OCI-LY1 (cell line): ENCODE results near the gene PCSK6.

ENCODE experiments used
- H2AFZ ChIP-seq: fragments of 200-600 bp; sonication (generic), shearing (Covaris generic); 2 replicates; pipeline ENCODE4 v1.6.0; 2014; ENCODE audit warnings: antibody characterized with exemption, mild to moderate bottlenecking, low read length
- H3F3A ChIP-seq: fragments of 200-600 bp; sonication (generic), shearing (Covaris generic); 2 replicates; pipeline ENCODE4 v1.6.0; 2014; ENCODE audit warnings: mild to moderate bottlenecking, antibody characterized with exemption, low read length, moderate library complexity; ENCODE audit not compliant: insufficient read depth
- H3K27ac ChIP-seq: fragments of 200-600 bp; sonication (generic); 2 replicates; pipeline ENCODE4 v1.5.1; 2014; ENCODE audit warnings: low read length, mixed run types, mild to moderate bottlenecking, low read depth; ENCODE audit not compliant: poor library complexity, severe bottlenecking
- H3K27me3 ChIP-seq: fragments of 200-600 bp; sonication (generic); 2 replicates; pipeline ENCODE4 v1.6.0; 2014; ENCODE audit warnings: antibody characterized with exemption, mild to moderate bottlenecking, low read length, moderate library complexity; ENCODE audit not compliant: insufficient read depth
- H3K36me3 ChIP-seq: fragments of 200-600 bp; sonication (generic); 2 replicates; pipeline ENCODE4 v1.6.1; 2014; ENCODE audit warnings: mild to moderate bottlenecking, antibody characterized with exemption, low read length, moderate library complexity, mixed read lengths; ENCODE audit not compliant: insufficient read depth
- H3K4me1 ChIP-seq: fragments of 200-600 bp; sonication (generic); 2 replicates; pipeline ENCODE4 v1.5.1; 2014; ENCODE audit warnings: mild to moderate bottlenecking, low read length, moderate library complexity; ENCODE audit not compliant: insufficient read depth, severe bottlenecking
- H3K4me2 ChIP-seq: fragments of 200-600 bp; sonication (generic), shearing (Covaris generic); 2 replicates; pipeline ENCODE4 v1.6.1; 2014; ENCODE audit warnings: low read length
- H3K4me3 ChIP-seq: fragments of 200-600 bp; sonication (generic); 2 replicates; pipeline ENCODE4 v1.5.1; 2014; ENCODE audit warnings: low read length, low read depth, mild to moderate bottlenecking, mixed read lengths; ENCODE audit not compliant: poor library complexity, severe bottlenecking
- H3K79me2 ChIP-seq: fragments of 200-600 bp; shearing (Covaris generic); 2 replicates; pipeline ENCODE4 v1.6.1; 2016; ENCODE audit warnings: mixed run types, low read length, mixed read lengths; ENCODE audit not compliant: insufficient read depth
- H3K9ac ChIP-seq: fragments of 200-600 bp; sonication (generic), shearing (Covaris generic); 2 replicates; pipeline ENCODE4 v1.6.1; 2014; ENCODE audit warnings: mild to moderate bottlenecking, low read length, mixed read lengths
- H3K9me2 ChIP-seq: fragments of 200-600 bp; sonication (generic), shearing (Covaris generic); 2 replicates; pipeline ENCODE4 v1.6.1; 2014; ENCODE audit warnings: low read depth, mild to moderate bottlenecking, low read length, mixed read lengths
- H3K9me3 ChIP-seq: fragments of 200-600 bp; shearing (Covaris generic); 2 replicates; pipeline ENCODE4 v1.6.1; 2014; ENCODE audit warnings: low read length, mixed read lengths
- H4K20me1 ChIP-seq: fragments of 200-600 bp; sonication (generic), shearing (Covaris generic); 2 replicates; pipeline ENCODE4 v1.6.0; 2016; ENCODE audit warnings: mild to moderate bottlenecking, low read length; ENCODE audit not compliant: insufficient read depth
- EZH2 ChIP-seq: fragments of 200-600 bp; sonication (generic), shearing (Covaris generic); IDR thresholded peaks from 2 replicates; pipeline ENCODE4 v1.8.0; 2017; ENCODE audit warnings: borderline replicate concordance, mixed run types, mild to moderate bottlenecking, antibody characterized with exemption, low read length, moderate library complexity, mixed read lengths
- TF ChIP-seq, protein P1 (sequence below): fragments of 200-600 bp; sonication (generic), shearing (Covaris generic); IDR thresholded peaks from 2 replicates; pipeline ENCODE4 v1.5.1; 2017; ENCODE audit warnings: mild to moderate bottlenecking, antibody characterized with exemption, low read length, moderate library complexity, mixed read lengths

PCSK6 gene

DNA sequence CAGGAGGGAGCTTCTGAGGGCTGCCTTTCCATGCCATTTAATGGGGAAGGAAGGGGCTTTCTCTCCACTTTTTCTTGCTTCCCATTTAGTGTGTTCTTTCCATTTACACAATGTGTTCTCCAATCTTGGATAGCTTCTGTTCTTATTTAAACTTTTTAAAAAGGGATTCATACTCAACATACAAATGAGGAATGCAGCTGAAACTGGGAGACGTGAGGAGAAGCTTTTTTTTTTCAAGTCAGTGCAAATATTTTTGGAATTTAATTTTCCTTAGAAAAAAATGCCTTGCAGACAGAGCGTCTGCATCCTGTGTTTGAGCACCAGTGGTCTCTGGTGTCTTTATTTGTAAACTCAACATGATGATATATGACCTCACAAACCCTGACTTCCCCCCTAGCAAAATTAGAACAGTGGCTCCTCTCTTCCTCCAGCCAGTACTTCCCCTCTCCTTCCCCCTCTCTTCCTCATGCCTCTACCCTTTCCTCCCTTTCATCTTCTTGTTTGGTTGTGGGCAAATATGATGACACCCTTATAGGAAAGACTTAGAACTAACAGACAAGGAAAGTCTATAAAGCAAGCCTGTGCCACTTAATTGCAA lies 48.1 kb upstream of the PCSK6 start:
- Histone ChIP-seq H3K79me2 (no peaks in the 10 kb centered on the region), H3K4me3 (no peak overlapping the region), H3F3A (no peaks in the 10 kb centered on the region), H3K9me2 (no peaks in the 10 kb centered on the region), H3K36me3 (no peaks in the 10 kb centered on the region), H3K9ac (no peak overlapping the region), H3K27ac (no peak overlapping the region), H4K20me1 (no peaks in the 10 kb centered on the region), H3K4me1 (no peaks in the 10 kb centered on the region), H2AFZ (no peak overlapping the region), H3K4me2 (no peak overlapping the region), H3K9me3 (no peaks in the 10 kb centered on the region), H3K27me3 (peaks cover 10% of the 10 kb centered on the region; the same call in 1 of the 2 replicates)
- no peak for TF ChIP-seq EZH2
- TF ChIP-seq, protein P1, sequence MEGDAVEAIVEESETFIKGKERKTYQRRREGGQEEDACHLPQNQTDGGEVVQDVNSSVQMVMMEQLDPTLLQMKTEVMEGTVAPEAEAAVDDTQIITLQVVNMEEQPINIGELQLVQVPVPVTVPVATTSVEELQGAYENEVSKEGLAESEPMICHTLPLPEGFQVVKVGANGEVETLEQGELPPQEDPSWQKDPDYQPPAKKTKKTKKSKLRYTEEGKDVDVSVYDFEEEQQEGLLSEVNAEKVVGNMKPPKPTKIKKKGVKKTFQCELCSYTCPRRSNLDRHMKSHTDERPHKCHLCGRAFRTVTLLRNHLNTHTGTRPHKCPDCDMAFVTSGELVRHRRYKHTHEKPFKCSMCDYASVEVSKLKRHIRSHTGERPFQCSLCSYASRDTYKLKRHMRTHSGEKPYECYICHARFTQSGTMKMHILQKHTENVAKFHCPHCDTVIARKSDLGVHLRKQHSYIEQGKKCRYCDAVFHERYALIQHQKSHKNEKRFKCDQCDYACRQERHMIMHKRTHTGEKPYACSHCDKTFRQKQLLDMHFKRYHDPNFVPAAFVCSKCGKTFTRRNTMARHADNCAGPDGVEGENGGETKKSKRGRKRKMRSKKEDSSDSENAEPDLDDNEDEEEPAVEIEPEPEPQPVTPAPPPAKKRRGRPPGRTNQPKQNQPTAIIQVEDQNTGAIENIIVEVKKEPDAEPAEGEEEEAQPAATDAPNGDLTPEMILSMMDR: no peak

DNA sequence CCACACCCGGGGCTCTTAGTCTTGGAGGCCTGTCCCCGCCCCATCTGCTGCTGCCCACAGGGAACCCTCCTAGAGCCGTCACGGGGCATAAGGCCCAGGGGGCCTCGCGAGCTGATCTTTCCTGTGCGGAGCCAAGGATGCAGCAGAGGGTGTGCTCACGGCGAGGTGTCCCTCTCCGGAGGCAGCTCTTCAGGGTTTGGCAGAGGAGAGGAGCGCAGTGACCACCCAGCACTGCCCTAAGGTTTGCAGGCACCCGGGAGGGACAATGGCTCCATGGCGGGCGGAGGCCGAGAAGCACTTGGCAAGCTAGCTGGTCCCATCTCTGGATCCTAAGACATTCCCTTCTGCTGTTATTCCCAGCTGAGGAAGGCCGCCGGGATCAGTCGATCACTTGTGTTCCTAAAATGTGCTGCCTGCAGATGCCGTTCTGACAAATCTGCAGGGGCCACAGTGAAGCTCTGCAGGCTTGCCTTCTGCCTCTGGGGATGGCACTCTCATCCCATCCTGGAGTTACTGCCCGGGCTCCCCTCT lies 47.4 kb upstream of the PCSK6 start:
- H3F3A ChIP-seq: no peaks in the 10 kb centered on the region
- H3K9ac ChIP-seq: no peak overlapping the region
- no peaks in the 10 kb centered on the region for H3K4me1 ChIP-seq

DNA sequence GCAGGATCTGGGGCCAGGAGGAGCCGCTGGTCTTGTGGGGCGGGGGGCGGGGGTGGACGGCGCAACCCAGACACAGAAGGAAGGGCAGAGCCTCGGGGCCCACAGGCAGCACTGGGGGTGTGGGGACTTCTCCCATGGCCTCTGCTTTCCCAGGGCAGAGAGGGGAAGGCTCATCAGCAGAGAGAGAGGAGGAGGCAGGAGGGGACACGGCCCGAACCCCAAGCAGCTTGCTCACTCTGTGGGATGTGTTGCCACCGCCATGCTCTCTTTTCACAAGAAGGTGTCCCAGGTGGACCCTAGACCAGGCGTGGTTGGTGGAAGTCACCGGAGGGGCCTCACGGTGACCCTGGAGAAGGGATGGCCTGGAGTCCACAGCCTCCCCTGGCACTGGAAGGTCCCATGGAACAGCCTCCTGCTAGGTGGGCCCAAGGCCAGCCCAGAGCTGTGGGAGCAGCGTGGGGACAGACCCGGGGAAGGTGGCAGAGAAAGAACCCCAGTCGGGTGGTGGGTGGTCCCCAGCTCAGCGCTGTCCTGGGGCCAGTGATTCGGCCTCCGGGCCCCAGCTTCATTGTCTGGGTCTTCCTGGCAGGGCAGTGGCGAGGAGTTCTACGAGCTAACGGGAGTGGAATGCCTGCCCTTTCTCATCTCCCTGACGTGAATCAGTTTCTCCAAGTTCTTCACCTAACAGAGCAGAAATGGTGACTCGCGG lies 46.8 kb upstream of the PCSK6 start:
- no peaks in the 10 kb centered on the region for H3K9me3 ChIP-seq
- TF ChIP-seq EZH2: no peak
- TF ChIP-seq, protein P1: no peak
- no peaks in the 10 kb centered on the region for H3F3A ChIP-seq
- H3K9ac ChIP-seq: no peak overlapping the region
- H3K79me2 ChIP-seq: no peaks in the 10 kb centered on the region
- no peak overlapping the region for H3K27ac ChIP-seq
- no peak overlapping the region for H3K4me3 ChIP-seq
- no peaks in the 10 kb centered on the region for H3K4me1 ChIP-seq
- H4K20me1 ChIP-seq: no peaks in the 10 kb centered on the region
- no peak overlapping the region for H3K4me2 ChIP-seq
- peaks cover 10% of the 10 kb centered on the region; the same call in 1 of the 2 replicates for H3K27me3 ChIP-seq
- no peak overlapping the region for H2AFZ ChIP-seq
- H3K9me2 ChIP-seq: no peaks in the 10 kb centered on the region
- no peaks in the 10 kb centered on the region for H3K36me3 ChIP-seq

More for the DNA sequence above, 47.4 kb upstream of the PCSK6 start:
- no peak overlapping the region for H3K4me2 ChIP-seq
- no peaks in the 10 kb centered on the region for H3K9me2 ChIP-seq
- no peak overlapping the region for H2AFZ ChIP-seq
- peaks cover 10% of the 10 kb centered on the region; the same call in 1 of the 2 replicates for H3K27me3 ChIP-seq
- no peak overlapping the region for H3K4me3 ChIP-seq
- no peaks in the 10 kb centered on the region for H3K79me2 ChIP-seq
- no peaks in the 10 kb centered on the region for H3K9me3 ChIP-seq
- H3K27ac ChIP-seq: no peak overlapping the region
- TF ChIP-seq, protein P1: no peak
- no peak for TF ChIP-seq EZH2
- no peaks in the 10 kb centered on the region for H4K20me1 ChIP-seq
- no peaks in the 10 kb centered on the region for H3K36me3 ChIP-seq
